K562 treated with DMSO at 1 percent for 48 hours (cell line): Measurements from ENCODE around the gene SYNGAP1. TPM values are rescaled to one million over a fixed set of nuclear protein-coding genes. Genes with fewer than 3 reads are reported as not detected.

Experiments used
- total RNA-seq: library from RNA; unstranded; fragments of 300-600 nt; gene quantifications from 2 replicates; pipeline ENCODE4 v1.2.3, GENCODE V29; 2022; ENCODE audit warnings: low replicate concordance; ENCODE audit errors: extremely low read depth

The SYNGAP1 gene
- total RNA-seq = not detected in 2 replicates

GRCh38 chr6:33419580-33420490 lies at the start of gene SYNGAP1:
Gene SYNGAP1 (plus strand): TSS chr6:33420065. CDS start chr6:33420265, 200 bp downstream.

GRCh38 chr6:33391278-33391921 lies 28.5 kb upstream of the SYNGAP1 start, which contains the start of gene KIFC1:
Gene KIFC1 (plus strand): TSS chr6:33391823. CDS start chr6:33391986, 163 bp downstream.

GRCh38 chr6:33410711-33411631 lies 8.9 kb upstream of the SYNGAP1 start, which contains the start of gene PHF1:
Gene PHF1 (plus strand): TSS chr6:33411014. CDS start chr6:33412264, 1,250 bp downstream.

GRCh38 chr6:33417903-33418689 lies 1.8 kb upstream of the SYNGAP1 start, which contains the start of gene CUTA:
Gene CUTA (minus strand): TSS chr6:33418107. CDS start chr6:33418000, 107 bp downstream.

GRCh38 chr6:33454009-33454946 lies 34.4 kb downstream of the SYNGAP1 start, which contains the start of gene ZBTB9:
Gene ZBTB9 (plus strand): TSS chr6:33454576. CDS start chr6:33455101, 525 bp downstream.

Other genes with a start within 250 kb of the SYNGAP1 start
- not detected in 2 replicates for gene COL11A2, start 227.6 kb upstream of the SYNGAP1 start, total RNA-seq
- gene RXRB, start 219.4 kb upstream of the SYNGAP1 start, total RNA-seq = not detected in 2 replicates
- 245 TPM in 1 of 2 replicates, not detected in the other for gene SLC39A7, start 219.2 kb upstream of the SYNGAP1 start, total RNA-seq
- gene HSD17B8, start 215.4 kb upstream of the SYNGAP1 start, total RNA-seq = not detected in 2 replicates
- not detected in 2 replicates for gene RING1, start 211.6 kb upstream of the SYNGAP1 start, total RNA-seq
- gene VPS52, start 148.2 kb upstream of the SYNGAP1 start, total RNA-seq = not detected in 2 replicates
- 6,916 and 8,608 TPM in 2 replicates for gene RPS18, start 148.0 kb upstream of the SYNGAP1 start, total RNA-seq
- not detected in 2 replicates for gene B3GALT4, start 142.9 kb upstream of the SYNGAP1 start, total RNA-seq
- gene WDR46, start 130.8 kb upstream of the SYNGAP1 start, total RNA-seq = not detected in 2 replicates
- not detected in 2 replicates for gene PFDN6, start 130.5 kb upstream of the SYNGAP1 start, total RNA-seq
- 141 TPM in 1 of 2 replicates, not detected in the other for gene RGL2, start 121.1 kb upstream of the SYNGAP1 start, total RNA-seq
- gene TAPBP, start 106.0 kb upstream of the SYNGAP1 start, total RNA-seq = 231 TPM in 1 of 2 replicates, not detected in the other
- not detected in 2 replicates for gene ZBTB22, start 102.3 kb upstream of the SYNGAP1 start, total RNA-seq
- not detected in 2 replicates for gene DAXX, start 97.1 kb upstream of the SYNGAP1 start, total RNA-seq
- not detected in 2 replicates for gene KIFC1, start 28.2 kb upstream of the SYNGAP1 start, total RNA-seq
- gene PHF1, start 9.1 kb upstream of the SYNGAP1 start, total RNA-seq = not detected in 2 replicates
- gene CUTA, start 2.0 kb upstream of the SYNGAP1 start, total RNA-seq = not detected in 2 replicates
- not detected in 2 replicates for gene ZBTB9, start 34.5 kb downstream of the SYNGAP1 start, total RNA-seq
- not detected in 2 replicates for gene BAK1, start 160.2 kb downstream of the SYNGAP1 start, total RNA-seq
- gene ITPR3, start 201.3 kb downstream of the SYNGAP1 start, total RNA-seq = not detected in 2 replicates